Activated CD8-positive, alpha-beta T cell treated with anti-CD3 and anti-CD28 coated beads for 36 hours (primary cell): ENCODE measurements around the gene DCANP1. TPM values are rescaled to one million over a fixed set of nuclear protein-coding genes. Genes with fewer than 3 reads are reported as not detected.

Experiments used
- ATAC-seq: fragments of 200-7000 bp; cut with Tn5 transposase; one replicate; pipeline ENCODE4 v1.10.0; 2021; ENCODE audit warnings: mild to moderate bottlenecking, moderate library complexity
- CTCF ChIA-PET: fragments of 350-600 bp; sonication (Branson Sonifier 250); formaldehyde crosslinking; loops from one replicate; lab custom pipeline; 2021; ENCODE audit warnings: antibody characterized with exemption; lab: Charles Lee
- POLR2A ChIA-PET: fragments of 350-600 bp; sonication (Branson Sonifier 250); formaldehyde crosslinking; loops from one replicate; lab custom pipeline; 2021; ENCODE audit warnings: antibody characterized with exemption; lab: Charles Lee
- DNase-seq: peaks from one replicate; pipeline ENCODE4 v3.0.0-alpha.2; 2020
- H3K27ac Mint-ChIP-seq: one replicate; pipeline ENCODE4 v1.8.0; 2021; ENCODE audit warnings: mild to moderate bottlenecking, mixed read lengths
- H3K27me3 Mint-ChIP-seq: one replicate; pipeline ENCODE4 v1.8.0; 2021; ENCODE audit warnings: mixed read lengths
- H3K36me3 Mint-ChIP-seq: one replicate; pipeline ENCODE4 v1.8.0; 2021; ENCODE audit warnings: low read depth, mixed read lengths
- H3K4me1 Mint-ChIP-seq: one replicate; pipeline ENCODE4 v1.8.0; 2021; ENCODE audit warnings: low read depth, mixed read lengths
- H3K4me3 Mint-ChIP-seq: one replicate; pipeline ENCODE4 v1.8.0; 2021; ENCODE audit warnings: mild to moderate bottlenecking, moderate library complexity, mixed read lengths
- H3K9me3 Mint-ChIP-seq: one replicate; pipeline ENCODE4 v1.8.0; 2021; ENCODE audit warnings: mixed read lengths
- intact Hi-C: fragments of 100-400 bp; cut with micrococcal nuclease; formaldehyde crosslinking; loops from one replicate; pipeline ENCODE4 v1.10.0; 2022
- total RNA-seq, 2 experiments: library from RNA; stranded (reverse); gene quantifications; one replicate each; pipeline ENCODE4 v1.2.3, GENCODE V29; 2021
- TF ChIP-seq, protein P1 (sequence below): fragments of 200-600 bp; IDR thresholded peaks from one replicate; pipeline ENCODE4 v1.8.0; 2022; ENCODE audit warnings: antibody characterized with exemption, mild to moderate bottlenecking

DCANP1 gene
- total RNA-seq, 2 experiments from 2014 or later, result not detected

DNA sequence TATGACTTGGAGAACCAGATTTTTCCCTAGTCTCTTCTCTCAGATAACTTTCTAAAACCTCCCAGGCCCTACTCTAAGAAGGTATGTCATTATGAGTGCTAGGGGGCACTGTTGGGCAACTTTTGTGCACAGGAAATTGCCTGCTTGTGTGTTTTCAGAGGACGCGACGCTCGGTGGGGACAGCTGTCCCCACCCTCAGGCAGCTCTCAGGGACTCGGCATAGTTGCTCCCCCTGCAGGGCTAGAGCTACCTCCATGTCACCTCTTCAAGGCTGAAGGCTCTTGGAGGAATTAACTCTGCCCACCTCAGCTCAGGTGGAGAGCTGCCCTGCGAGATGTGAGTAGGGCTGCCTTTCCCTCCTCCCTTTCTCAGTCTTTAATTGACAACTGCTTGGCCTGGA lies 15.2 kb upstream of the DCANP1 start:
- TF ChIP-seq, protein P1, sequence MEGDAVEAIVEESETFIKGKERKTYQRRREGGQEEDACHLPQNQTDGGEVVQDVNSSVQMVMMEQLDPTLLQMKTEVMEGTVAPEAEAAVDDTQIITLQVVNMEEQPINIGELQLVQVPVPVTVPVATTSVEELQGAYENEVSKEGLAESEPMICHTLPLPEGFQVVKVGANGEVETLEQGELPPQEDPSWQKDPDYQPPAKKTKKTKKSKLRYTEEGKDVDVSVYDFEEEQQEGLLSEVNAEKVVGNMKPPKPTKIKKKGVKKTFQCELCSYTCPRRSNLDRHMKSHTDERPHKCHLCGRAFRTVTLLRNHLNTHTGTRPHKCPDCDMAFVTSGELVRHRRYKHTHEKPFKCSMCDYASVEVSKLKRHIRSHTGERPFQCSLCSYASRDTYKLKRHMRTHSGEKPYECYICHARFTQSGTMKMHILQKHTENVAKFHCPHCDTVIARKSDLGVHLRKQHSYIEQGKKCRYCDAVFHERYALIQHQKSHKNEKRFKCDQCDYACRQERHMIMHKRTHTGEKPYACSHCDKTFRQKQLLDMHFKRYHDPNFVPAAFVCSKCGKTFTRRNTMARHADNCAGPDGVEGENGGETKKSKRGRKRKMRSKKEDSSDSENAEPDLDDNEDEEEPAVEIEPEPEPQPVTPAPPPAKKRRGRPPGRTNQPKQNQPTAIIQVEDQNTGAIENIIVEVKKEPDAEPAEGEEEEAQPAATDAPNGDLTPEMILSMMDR, result peak; percentile 37
- Mint-ChIP-seq H3K9me3 (no peaks in the 10 kb centered on the region), H3K27me3 (peaks cover 20% of the 10 kb centered on the region), H3K4me1 (peaks cover 9% of the 10 kb centered on the region), H3K36me3 (no peaks in the 10 kb centered on the region), H3K27ac (no peak overlapping the region), H3K4me3 (no peak overlapping the region)
- intact Hi-C loops, result no loop called here
- ATAC-seq (peak; percentile 86), DNase-seq (peak; percentile 82)
- ChIA-PET CTCF (interaction anchor here (0.9 to 14.5 kb wide), 14 partner anchors 13 to 104 kb away, joined by 3 to 430 read pairs (median 6); partner anchors contain the start of gene DCANP1), POLR2A (no interaction called here)

DNA sequence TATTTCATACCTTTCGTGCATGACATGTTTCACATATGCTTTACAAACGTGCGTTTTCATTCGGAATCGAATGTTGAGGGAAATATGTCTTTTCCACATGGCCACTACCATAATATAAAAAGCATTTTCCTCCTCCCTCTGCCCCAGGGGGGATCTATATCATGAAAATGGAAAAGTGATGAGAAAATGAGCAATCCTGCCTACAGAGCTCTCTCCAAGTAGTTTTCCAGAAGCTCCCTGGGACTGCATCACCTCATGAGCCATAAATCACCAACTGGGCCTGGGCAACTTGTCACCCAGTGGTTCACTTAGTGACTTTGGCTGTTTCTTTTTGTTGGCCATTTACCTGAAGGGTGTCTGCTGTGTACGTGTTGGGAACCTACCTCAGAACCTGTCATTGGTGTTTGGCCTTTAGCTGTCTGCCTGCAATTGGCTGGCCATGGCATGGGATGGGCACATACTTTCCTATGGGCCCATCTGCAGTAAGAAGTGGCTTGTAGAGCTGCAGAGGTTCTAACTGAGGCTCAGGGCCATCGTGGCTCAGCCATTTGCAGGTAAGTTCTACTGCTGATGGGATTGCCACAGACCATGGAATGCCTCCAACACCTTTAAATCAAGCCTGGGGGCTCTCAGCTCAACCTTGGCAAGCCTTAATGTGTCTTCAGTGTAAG lies 14.5 kb upstream of the DCANP1 start:
- POLR2A ChIA-PET, result no interaction called here
- TF ChIP-seq, protein P1, result no peak
- H3K4me1 Mint-ChIP-seq, result peaks cover 9% of the 10 kb centered on the region
- H3K36me3 Mint-ChIP-seq, result no peaks in the 10 kb centered on the region
- ATAC-seq, result no peak
- intact Hi-C loops, result no loop called here
- no peak overlapping the region for H3K4me3 Mint-ChIP-seq
- DNase-seq, result no peak
- H3K27me3 Mint-ChIP-seq, result peaks cover 18% of the 10 kb centered on the region
- CTCF ChIA-PET, result interaction anchor here (0.9 to 14.5 kb wide), 11 partner anchors 12 to 104 kb away, joined by 3 to 430 read pairs (median 6); no protein-coding TSS in a partner anchor
- no peaks in the 10 kb centered on the region for H3K9me3 Mint-ChIP-seq
- H3K27ac Mint-ChIP-seq, result no peak overlapping the region

DNA sequence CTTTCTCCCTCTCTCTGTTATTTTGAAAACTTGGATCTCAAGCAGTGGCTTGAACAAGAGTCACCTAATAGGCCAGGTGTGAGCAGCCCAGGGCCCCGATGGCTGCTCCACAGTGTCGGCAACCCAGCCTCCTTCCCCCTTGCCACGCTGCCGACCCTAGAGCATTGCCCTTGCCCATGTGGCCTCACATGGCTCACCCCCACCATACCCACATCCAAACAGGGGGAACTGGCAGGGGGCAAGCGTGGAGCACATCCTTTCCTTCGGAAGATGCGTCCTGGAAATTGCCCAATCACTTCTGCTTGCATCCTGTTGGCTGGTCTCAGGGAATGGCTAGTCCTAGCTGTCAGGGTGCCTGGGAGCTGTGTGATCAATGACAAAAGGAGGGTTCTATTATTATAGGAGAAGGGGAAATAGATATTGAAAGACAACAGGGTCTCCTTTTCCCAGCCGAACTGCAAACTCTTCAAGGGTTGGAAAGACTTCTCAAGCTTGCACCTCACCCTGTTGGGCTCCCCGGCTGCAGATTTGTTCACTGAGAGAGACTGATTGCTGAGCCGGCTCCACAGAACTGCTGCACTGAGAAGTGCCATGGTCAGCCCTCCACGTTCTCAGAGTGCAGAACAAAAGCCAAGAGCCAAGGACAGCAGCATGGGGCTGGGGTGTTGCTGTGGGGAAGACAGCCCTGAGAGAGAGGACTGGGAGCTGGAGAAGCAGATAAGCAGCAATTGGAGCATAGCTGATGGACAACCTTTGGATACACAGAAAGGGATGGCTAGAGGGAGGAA lies 13.3 kb upstream of the DCANP1 start:
- Mint-ChIP-seq H3K9me3 (no peaks in the 10 kb centered on the region), H3K36me3 (no peaks in the 10 kb centered on the region), H3K4me3 (no peak overlapping the region), H3K4me1 (peaks cover 3% of the 10 kb centered on the region), H3K27ac (no peak overlapping the region), H3K27me3 (peaks cover 13% of the 10 kb centered on the region)
- ChIA-PET POLR2A (no interaction called here), CTCF (interaction anchor here (0.9 to 14.5 kb wide), 5 partner anchors 11 to 106 kb away, joined by 3 to 430 read pairs (median 11); no protein-coding TSS in a partner anchor)
- ATAC-seq, result no peak
- TF ChIP-seq, protein P1, result no peak
- intact Hi-C loops, result no loop called here
- DNase-seq, result no peak

DNA sequence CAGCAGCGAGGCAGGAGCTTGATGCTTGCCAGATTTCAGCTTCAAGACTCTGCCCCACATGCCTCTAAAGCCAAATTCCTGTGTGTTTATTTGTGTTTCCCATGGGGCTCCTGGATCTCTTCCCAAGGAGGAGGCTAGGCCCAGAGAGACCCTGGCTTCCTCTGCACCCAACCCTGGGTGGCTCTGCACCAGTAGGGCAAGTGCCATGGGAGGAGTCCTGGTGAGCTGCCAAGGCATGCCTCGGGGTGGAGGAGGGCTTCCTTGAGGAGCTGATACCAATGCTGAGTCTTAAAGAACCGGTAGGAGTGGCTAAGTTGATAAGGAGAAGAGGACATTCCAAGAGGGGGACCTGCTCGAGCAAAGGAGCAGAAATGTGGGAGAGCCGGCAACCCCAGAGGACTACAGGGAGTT lies 11.8 kb upstream of the DCANP1 start:
- peaks cover 8% of the 10 kb centered on the region for H3K27me3 Mint-ChIP-seq
- DNase-seq (no peak), ATAC-seq (no peak)
- TF ChIP-seq, protein P1, result no peak
- H3K27ac Mint-ChIP-seq, result no peak overlapping the region
- intact Hi-C loops, result no loop called here
- H3K4me1 Mint-ChIP-seq, result peaks cover 3% of the 10 kb centered on the region
- no peaks in the 10 kb centered on the region for H3K36me3 Mint-ChIP-seq
- H3K4me3 Mint-ChIP-seq, result no peak overlapping the region
- ChIA-PET POLR2A (no interaction called here), CTCF (interaction anchor here (1.1 to 14.5 kb wide), 9 partner anchors 12 to 107 kb away, joined by 3 to 430 read pairs (median 7); partner anchors contain the start of gene DCANP1)
- no peaks in the 10 kb centered on the region for H3K9me3 Mint-ChIP-seq
